Ishikawa (cell line): ENCODE results near the gene KCNAB1.
A peak's percentile ranks its signal among the peaks of the same experiment; 100 is the strongest.

Experiments
- CEBPB ChIP-seq: IDR thresholded peaks from 2 replicates; pipeline ENCODE4 v1.6.1; 2012
- CREB1 ChIP-seq: IDR thresholded peaks from 2 replicates; pipeline ENCODE4 v1.6.1; 2012; ENCODE audit warnings: low read depth
- EGR1 ChIP-seq: IDR thresholded peaks from 2 replicates; pipeline ENCODE4 v1.6.1; 2012
- EP300 ChIP-seq: IDR thresholded peaks from 2 replicates; pipeline ENCODE4 v1.6.1; 2012; ENCODE audit warnings: borderline replicate concordance
- RAD21 ChIP-seq: IDR thresholded peaks from 2 replicates; pipeline ENCODE4 v1.6.1; 2012; ENCODE audit warnings: low read depth
- TAF1 ChIP-seq: IDR thresholded peaks from 2 replicates; pipeline ENCODE4 v1.6.1; 2012; ENCODE audit warnings: low read depth, mild to moderate bottlenecking
- YY1 ChIP-seq: IDR thresholded peaks from 2 replicates; pipeline ENCODE4 v1.6.1; 2012; ENCODE audit warnings: low read depth
- TF ChIP-seq, protein P1 (sequence below): IDR thresholded peaks from 2 replicates; pipeline ENCODE4 v1.6.1; 2012
- TF ChIP-seq, protein P2 (sequence below): IDR thresholded peaks from 2 replicates; pipeline ENCODE4 v1.6.1; 2012; ENCODE audit warnings: low read depth, mild to moderate bottlenecking

DNA sequence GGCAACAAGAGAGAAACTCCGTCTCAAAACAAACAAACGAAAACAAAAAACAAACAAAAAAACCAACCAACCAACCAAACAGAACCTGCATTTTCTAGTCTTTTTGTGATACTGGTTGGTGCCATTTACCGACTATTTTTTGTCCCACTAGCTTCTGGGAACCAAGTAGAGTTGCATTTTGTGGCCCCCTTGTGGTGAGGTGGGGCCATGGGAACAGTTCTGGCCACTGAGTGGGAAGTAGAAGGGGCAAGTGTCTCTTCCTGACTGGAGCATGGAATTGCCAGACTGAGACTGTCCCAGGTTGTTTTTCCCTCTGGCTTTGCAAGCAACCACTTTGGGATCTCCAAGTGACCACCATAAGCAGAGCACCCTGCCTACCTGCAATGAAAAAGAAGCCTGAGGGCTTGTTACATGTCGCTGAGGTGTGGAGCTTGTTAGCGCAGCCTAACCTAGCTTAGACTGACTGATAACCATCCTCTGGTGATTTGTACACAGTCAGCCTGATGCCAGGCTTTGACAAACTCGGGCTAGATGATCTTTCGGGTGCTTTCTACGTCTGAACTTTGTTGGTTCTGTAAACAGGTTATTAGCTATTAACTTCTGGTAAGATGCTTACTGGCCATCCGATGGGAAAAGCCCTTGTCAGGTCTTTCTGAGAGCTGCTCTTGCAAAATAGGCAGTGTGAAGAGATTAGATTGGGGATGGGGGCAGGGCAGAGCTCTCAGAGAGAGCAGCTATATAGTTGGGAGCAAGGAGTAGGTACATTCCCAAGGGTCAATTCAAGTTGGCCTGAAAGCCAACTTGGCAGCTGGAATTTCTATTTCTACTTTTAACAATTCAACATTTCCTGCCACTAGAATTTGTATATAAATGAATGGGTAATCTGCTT, 262.3 kb downstream of the KCNAB1 start:
- TF ChIP-seq TAF1 (no peak), CEBPB (no peak), YY1 (no peak), CREB1 (no peak), RAD21 (peak; percentile 76), EGR1 (no peak), EP300 (no peak)
- TF ChIP-seq, protein P1, sequence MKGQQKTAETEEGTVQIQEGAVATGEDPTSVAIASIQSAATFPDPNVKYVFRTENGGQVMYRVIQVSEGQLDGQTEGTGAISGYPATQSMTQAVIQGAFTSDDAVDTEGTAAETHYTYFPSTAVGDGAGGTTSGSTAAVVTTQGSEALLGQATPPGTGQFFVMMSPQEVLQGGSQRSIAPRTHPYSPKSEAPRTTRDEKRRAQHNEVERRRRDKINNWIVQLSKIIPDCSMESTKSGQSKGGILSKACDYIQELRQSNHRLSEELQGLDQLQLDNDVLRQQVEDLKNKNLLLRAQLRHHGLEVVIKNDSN, result no peak
- TF ChIP-seq, protein P2, sequence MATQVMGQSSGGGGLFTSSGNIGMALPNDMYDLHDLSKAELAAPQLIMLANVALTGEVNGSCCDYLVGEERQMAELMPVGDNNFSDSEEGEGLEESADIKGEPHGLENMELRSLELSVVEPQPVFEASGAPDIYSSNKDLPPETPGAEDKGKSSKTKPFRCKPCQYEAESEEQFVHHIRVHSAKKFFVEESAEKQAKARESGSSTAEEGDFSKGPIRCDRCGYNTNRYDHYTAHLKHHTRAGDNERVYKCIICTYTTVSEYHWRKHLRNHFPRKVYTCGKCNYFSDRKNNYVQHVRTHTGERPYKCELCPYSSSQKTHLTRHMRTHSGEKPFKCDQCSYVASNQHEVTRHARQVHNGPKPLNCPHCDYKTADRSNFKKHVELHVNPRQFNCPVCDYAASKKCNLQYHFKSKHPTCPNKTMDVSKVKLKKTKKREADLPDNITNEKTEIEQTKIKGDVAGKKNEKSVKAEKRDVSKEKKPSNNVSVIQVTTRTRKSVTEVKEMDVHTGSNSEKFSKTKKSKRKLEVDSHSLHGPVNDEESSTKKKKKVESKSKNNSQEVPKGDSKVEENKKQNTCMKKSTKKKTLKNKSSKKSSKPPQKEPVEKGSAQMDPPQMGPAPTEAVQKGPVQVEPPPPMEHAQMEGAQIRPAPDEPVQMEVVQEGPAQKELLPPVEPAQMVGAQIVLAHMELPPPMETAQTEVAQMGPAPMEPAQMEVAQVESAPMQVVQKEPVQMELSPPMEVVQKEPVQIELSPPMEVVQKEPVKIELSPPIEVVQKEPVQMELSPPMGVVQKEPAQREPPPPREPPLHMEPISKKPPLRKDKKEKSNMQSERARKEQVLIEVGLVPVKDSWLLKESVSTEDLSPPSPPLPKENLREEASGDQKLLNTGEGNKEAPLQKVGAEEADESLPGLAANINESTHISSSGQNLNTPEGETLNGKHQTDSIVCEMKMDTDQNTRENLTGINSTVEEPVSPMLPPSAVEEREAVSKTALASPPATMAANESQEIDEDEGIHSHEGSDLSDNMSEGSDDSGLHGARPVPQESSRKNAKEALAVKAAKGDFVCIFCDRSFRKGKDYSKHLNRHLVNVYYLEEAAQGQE, result no peak
